Osteoblast (primary cell): Measurements from ENCODE around the gene TENM4. TPM values are rescaled to one million over a fixed set of nuclear protein-coding genes. Genes with fewer than 3 reads are reported as not detected.

Experiments
- DNase-seq: peaks from one replicate; pipeline ENCODE4 v3.0.0; 2011; ENCODE audit warnings: low spot score, mixed read lengths; ENCODE audit not compliant: insufficient read length; ENCODE audit errors: missing footprints
- H2AFZ ChIP-seq: 2 replicates; pipeline ENCODE4 v1.6.0; 2011; ENCODE audit warnings: mild to moderate bottlenecking, low read length
- H3K27ac ChIP-seq: 2 replicates; pipeline ENCODE4 v1.5.1; 2011; ENCODE audit warnings: mild to moderate bottlenecking, low read depth, low read length, moderate library complexity
- H3K27me3 ChIP-seq: 2 replicates; pipeline ENCODE4 v1.6.0; 2012; ENCODE audit warnings: mild to moderate bottlenecking, control low read depth, inconsistent platforms, low read length, moderate library complexity; ENCODE audit not compliant: insufficient read depth
- H3K36me3 ChIP-seq: 2 replicates; pipeline ENCODE4 v1.5.1; 2011; ENCODE audit warnings: mild to moderate bottlenecking, low read length, control low read depth, moderate library complexity; ENCODE audit not compliant: insufficient read depth
- H3K4me1 ChIP-seq: 2 replicates; pipeline ENCODE4 v1.5.1; 2011; ENCODE audit warnings: mild to moderate bottlenecking, low read length, control low read depth, moderate library complexity; ENCODE audit not compliant: insufficient read depth
- H3K4me2 ChIP-seq: 2 replicates; pipeline ENCODE4 v1.6.0; 2011; ENCODE audit warnings: mild to moderate bottlenecking, low read length; ENCODE audit not compliant: insufficient read depth
- H3K4me3 ChIP-seq: fragments of 200-600 bp; sonication (generic); 3 replicates; pipeline ENCODE4 v1.5.1; 2012; ENCODE audit warnings: mild to moderate bottlenecking, low read length, inconsistent platforms; ENCODE audit not compliant: insufficient read depth
- H3K79me2 ChIP-seq: 2 replicates; pipeline ENCODE4 v1.6.0; 2012; ENCODE audit warnings: mild to moderate bottlenecking, low read length, control low read depth, inconsistent platforms; ENCODE audit not compliant: insufficient read depth
- H3K9me3 ChIP-seq: 2 replicates; pipeline ENCODE4 v1.5.1; 2011; ENCODE audit warnings: low read depth, low read length, control low read depth
- H4K20me1 ChIP-seq: 2 replicates; pipeline ENCODE4 v1.6.0; 2012; ENCODE audit warnings: mild to moderate bottlenecking, low read length, control low read depth; ENCODE audit not compliant: insufficient read depth
- CTCF ChIP-seq: IDR thresholded peaks from 2 replicates; pipeline ENCODE4 v1.5.1; 2011; ENCODE audit warnings: mild to moderate bottlenecking, low read depth, low read length, moderate library complexity; ENCODE audit errors: extremely low read depth
- total RNA-seq: library from RNA; depleted of rRNA; stranded (reverse); fragments of >200 nt; gene quantifications from 2 replicates; pipeline ENCODE4 v1.2.3, GENCODE V29; 2012

The TENM4 gene
- total RNA-seq, 1 donor, result 63.3 TPM

- no peak overlapping the region for H2AFZ ChIP-seq
- no peaks in the 10 kb centered on the region for H3K9me3 ChIP-seq
- H3K4me2 ChIP-seq, result no peak overlapping the region
- H3K79me2 ChIP-seq, result no peaks in the 10 kb centered on the region
- no peak overlapping the region for H3K4me3 ChIP-seq
- no peaks in the 10 kb centered on the region for H3K4me1 ChIP-seq
- no peaks in the 10 kb centered on the region for H3K36me3 ChIP-seq
- no peak overlapping the region for H3K27ac ChIP-seq
- no peak for DNase-seq
- TF ChIP-seq CTCF, result no peak
- no peaks in the 10 kb centered on the region for H4K20me1 ChIP-seq
- no peaks in the 10 kb centered on the region for H3K27me3 ChIP-seq
Observed at GRCh38 chr11:78926633-78927338, 514.0 kb downstream of the TENM4 start.

- DNase-seq, result no peak
- Histone ChIP-seq H3K27me3 (no peaks in the 10 kb centered on the region), H3K27ac (no peak overlapping the region), H3K36me3 (no peaks in the 10 kb centered on the region), H3K4me1 (no peaks in the 10 kb centered on the region), H3K9me3 (no peaks in the 10 kb centered on the region), H3K79me2 (no peaks in the 10 kb centered on the region), H4K20me1 (no peaks in the 10 kb centered on the region), H2AFZ (no peak overlapping the region), H3K4me2 (no peak overlapping the region), H3K4me3 (no peak overlapping the region)
- TF ChIP-seq CTCF, result no peak
Observed at GRCh38 chr11:78925387-78925786, 515.4 kb downstream of the TENM4 start.

- Histone ChIP-seq H3K27me3 (no peaks in the 10 kb centered on the region), H3K4me1 (no peaks in the 10 kb centered on the region), H3K79me2 (no peaks in the 10 kb centered on the region), H3K4me3 (no peak overlapping the region), H4K20me1 (no peaks in the 10 kb centered on the region), H3K9me3 (no peaks in the 10 kb centered on the region), H3K27ac (no peak overlapping the region), H3K36me3 (no peaks in the 10 kb centered on the region), H3K4me2 (no peak overlapping the region), H2AFZ (no peak overlapping the region)
- TF ChIP-seq CTCF, result no peak
- no peak for DNase-seq
Observed at GRCh38 chr11:78922859-78923625, 517.8 kb downstream of the TENM4 start.

GRCh38 chr11:78921509-78921908 lies 519.3 kb downstream of the TENM4 start:
- Histone ChIP-seq H3K9me3 (no peaks in the 10 kb centered on the region), H3K36me3 (no peaks in the 10 kb centered on the region), H3K79me2 (no peaks in the 10 kb centered on the region), H3K27me3 (no peaks in the 10 kb centered on the region), H3K4me2 (no peak overlapping the region), H2AFZ (no peak overlapping the region), H3K4me3 (no peak overlapping the region), H3K4me1 (no peaks in the 10 kb centered on the region), H4K20me1 (no peaks in the 10 kb centered on the region), H3K27ac (no peak overlapping the region)
- DNase-seq, result no peak
- TF ChIP-seq CTCF, result no peak
